H1 (cell line): ENCODE measurements around the gene CTNNBL1.

ENCODE experiments used
- ATF3 ChIP-seq: IDR thresholded peaks from 2 replicates; pipeline ENCODE4 v1.6.1; 2011; ENCODE audit warnings: low read depth, mild to moderate bottlenecking, low read length; ENCODE audit not compliant: insufficient read depth
- KDM1A ChIP-seq: fragments of 200-600, 300-600 bp; sonication (generic); IDR thresholded peaks from 2 replicates; pipeline ENCODE4 v1.7.1; 2016; ENCODE audit warnings: mild to moderate bottlenecking, low read length, borderline replicate concordance
- MAFK ChIP-seq: IDR thresholded peaks from 2 replicates; pipeline ENCODE4 v1.6.1; 2012; ENCODE audit warnings: low read depth, mild to moderate bottlenecking, improper control_type of control experiment, low read length
- POLR2A ChIP-seq, 2 experiments: IDR thresholded peaks; 1 replicate in 1 of 2; 2 replicates in 1 of 2; pipeline ENCODE4 v1.6.1; 2011; ENCODE audit warnings: low read depth in 2 of 2, low read length in 2 of 2, mild to moderate bottlenecking in 2 of 2; ENCODE audit errors: control extremely low read depth in 1 of 2
- RFX5 ChIP-seq: IDR thresholded peaks from 2 replicates; pipeline ENCODE4 v1.6.1; 2011; ENCODE audit warnings: low read depth, low read length, improper control_type of control experiment, borderline replicate concordance
- TAF1 ChIP-seq: IDR thresholded peaks from 2 replicates; pipeline ENCODE4 v1.6.1; 2011; ENCODE audit warnings: mild to moderate bottlenecking, low read depth, low read length
- TCF12 ChIP-seq: IDR thresholded peaks from 2 replicates; pipeline ENCODE4 v1.6.1; 2011; ENCODE audit warnings: low read depth, mild to moderate bottlenecking, low read length
- TF ChIP-seq, protein P1 (sequence below), 3 experiments: IDR thresholded peaks; 1 replicate in 2 of 3; 2 replicates in 1 of 3; pipeline versions ENCODE4 v1.5.1 to v1.6.1; 2011; ENCODE audit warnings: low read length in 3 of 3, mild to moderate bottlenecking in 3 of 3, inconsistent platforms in 2 of 3, low read depth in 1 of 3, moderate library complexity in 1 of 3; ENCODE audit not compliant: insufficient read depth in 1 of 3; ENCODE audit errors: control extremely low read depth in 1 of 3

GRCh38 chr20:37669062-37669772 lies 24.6 kb upstream of the CTNNBL1 start:
- TF ChIP-seq RFX5 (no peak), KDM1A (no peak), MAFK (no peak), TAF1 (no peak), ATF3 (no peak), POLR2A (IDR thresholded peaks at IDR 0.05; ENCODE audit: control extremely low read depth in 1 of 2, low read depth in 2 of 2, low read length in 2 of 2) (no peak), TCF12 (no peak)
- TF ChIP-seq, protein P1, sequence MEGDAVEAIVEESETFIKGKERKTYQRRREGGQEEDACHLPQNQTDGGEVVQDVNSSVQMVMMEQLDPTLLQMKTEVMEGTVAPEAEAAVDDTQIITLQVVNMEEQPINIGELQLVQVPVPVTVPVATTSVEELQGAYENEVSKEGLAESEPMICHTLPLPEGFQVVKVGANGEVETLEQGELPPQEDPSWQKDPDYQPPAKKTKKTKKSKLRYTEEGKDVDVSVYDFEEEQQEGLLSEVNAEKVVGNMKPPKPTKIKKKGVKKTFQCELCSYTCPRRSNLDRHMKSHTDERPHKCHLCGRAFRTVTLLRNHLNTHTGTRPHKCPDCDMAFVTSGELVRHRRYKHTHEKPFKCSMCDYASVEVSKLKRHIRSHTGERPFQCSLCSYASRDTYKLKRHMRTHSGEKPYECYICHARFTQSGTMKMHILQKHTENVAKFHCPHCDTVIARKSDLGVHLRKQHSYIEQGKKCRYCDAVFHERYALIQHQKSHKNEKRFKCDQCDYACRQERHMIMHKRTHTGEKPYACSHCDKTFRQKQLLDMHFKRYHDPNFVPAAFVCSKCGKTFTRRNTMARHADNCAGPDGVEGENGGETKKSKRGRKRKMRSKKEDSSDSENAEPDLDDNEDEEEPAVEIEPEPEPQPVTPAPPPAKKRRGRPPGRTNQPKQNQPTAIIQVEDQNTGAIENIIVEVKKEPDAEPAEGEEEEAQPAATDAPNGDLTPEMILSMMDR (IDR thresholded peaks at IDR 0.05; ENCODE audit: control extremely low read depth in 1 of 3, insufficient read depth in 1 of 3, low read depth in 1 of 3, low read length in 3 of 3) = peak in 1 of 3 experiments; percentile 1; a peak in 1 of 4 replicates
